ENCODE data around the gene DVL1.

The DVL1 gene

DNA sequence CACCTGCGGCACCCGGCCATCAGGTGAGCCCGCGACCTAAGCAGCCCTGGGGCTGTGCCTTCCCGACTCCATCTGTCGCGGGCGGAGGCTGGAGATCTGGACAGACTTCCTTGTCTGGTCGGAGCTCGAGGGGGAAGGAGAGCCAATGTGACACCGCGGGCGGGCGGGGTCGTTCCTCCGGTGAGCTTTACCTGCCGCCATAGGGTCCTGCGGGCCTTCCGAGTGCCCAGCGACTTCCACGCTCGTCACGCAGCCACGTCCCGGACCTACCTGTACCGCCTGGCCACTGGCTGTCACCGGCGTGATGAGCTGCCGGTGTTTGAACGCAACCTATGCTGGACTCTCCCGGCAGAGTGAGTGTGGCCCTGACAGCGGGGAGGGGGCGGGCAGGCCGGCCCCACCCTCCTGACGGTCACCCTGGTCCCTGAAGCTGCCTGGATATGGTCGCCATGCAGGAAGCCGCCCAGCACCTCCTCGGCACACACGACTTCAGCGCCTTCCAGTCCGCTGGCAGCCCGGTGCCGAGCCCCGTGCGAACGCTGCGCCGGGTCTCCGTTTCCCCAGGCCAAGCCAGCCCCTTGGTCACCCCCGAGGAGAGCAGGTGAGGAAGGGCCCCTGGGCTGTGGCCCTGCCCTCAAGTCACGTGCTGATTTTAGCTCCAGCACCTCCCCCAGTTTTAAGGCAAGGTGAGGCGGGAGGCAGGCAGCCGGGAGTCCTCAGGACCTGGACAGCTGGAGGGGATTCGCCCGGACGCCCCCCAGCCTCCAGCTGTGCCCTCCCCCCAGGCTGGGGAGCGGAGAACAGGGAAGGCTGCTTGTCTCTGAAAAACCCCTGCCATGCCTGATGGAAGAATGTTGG, 39.7 kb downstream of the DVL1 start:
- DNase-seq, result no peak

DNA sequence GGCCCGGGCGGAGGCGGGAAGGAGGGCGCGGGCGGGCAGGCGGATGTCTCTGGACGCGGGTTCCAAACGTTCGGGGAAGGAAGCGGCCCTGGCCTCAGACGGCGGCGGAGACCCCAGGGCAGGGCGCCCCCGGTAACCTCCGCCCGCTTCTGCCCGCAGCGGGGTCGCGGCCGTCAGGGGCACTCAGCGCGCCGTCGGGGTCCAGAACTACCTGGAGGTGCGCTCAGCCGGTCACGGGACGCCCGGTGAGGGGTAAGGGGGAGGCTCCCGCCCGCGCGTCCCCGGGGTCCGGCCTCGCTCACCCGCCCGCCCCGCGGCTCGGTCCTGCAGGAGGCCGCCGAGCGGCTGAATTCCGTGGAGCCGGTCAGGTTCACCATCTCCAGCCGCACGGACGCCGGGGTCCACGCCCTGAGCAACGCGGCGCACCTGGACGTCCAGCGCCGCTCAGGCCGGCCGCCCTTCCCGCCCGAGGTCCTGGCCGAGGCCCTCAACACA, 40.4 kb downstream of the DVL1 start:
- no peak for DNase-seq

DNA sequence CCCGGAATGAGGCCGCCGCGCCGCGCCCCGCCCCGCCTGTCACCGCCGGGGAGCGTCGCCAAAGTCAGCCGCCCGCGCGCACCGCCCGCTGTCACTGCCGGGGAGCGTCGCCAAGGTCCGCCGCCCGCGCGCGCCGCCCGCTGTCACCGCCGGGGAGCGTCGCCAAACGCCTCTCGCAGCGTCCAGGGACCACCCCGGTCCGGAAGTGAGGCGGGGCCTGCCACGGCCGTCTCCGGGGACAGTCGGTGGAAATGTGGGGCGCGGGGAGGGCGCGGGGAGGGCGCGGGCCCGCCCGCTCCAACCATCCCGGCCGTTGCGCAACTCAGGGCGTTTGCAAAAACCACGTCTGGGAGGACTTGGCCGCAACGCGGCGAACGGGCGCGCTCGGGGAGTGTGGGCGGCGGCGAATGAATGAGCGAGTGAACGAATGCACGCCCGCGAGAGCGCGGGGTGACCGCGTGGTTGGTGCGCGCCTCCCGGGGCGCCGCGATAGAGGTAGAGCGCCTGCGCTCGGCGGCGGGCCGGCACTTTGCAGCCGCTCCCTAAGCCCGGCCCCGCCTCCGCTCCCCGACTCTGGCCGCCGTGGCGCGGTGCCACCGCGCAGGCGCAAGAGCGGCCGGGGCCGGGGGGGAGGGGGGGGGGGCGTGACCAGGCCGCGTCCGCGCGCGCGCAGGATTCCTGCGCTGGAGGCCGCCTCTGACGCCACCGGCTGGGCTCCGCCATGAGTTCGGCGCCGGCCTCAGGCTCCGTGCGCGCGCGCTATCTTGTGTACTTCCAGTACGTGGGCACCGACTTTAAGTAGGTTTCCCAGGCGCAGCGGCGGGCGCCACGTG, 41.1 kb downstream of the DVL1 start, which contains the start of the genes ACAP3 and PUSL1:
TSS of gene ACAP3 (minus strand) at position 8 of the 833 bp plus-strand sequence. CDS start 115 bp downstream, outside the sequence.
TSS of gene PUSL1 (plus strand) at position 675 of the 833 bp plus-strand sequence. CDS start at position 722, 47 bp downstream.
- peak in 1 of 2 experiments; percentile 55 for DNase-seq

DNA sequence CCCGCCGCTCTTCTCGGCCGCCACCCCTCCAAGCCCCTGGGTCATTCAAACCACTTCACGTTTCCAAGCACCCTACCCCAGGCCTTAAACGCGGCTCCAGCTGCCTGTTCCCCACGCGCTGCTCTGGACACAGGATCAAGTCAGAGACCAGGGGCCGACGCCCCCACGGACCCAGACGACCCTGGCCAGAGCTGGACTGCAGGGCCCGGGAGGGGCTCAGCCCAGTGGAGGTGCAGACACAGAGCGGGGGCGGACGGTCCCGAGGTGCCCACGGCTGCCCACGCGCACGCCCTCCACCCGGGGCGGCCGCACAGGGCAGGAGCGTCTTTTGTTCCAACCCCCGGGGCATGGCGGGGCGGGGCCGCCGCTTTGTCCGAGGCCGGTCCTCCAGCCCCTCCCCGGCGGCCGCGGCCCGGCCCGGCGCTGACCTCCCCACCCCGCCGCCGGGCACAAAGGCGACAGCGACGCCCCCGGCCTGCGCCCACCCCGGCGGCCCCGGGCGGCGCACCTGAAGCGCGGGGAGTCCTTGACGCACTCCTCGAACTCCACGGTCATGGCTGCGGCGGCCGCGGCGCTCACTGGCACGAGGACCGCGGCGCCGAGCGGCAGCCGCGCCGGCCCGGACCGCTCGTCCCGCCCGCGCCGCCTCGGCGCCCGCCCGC, 41.8 kb downstream of the DVL1 start:
- DNase-seq, result no peak

DNA sequence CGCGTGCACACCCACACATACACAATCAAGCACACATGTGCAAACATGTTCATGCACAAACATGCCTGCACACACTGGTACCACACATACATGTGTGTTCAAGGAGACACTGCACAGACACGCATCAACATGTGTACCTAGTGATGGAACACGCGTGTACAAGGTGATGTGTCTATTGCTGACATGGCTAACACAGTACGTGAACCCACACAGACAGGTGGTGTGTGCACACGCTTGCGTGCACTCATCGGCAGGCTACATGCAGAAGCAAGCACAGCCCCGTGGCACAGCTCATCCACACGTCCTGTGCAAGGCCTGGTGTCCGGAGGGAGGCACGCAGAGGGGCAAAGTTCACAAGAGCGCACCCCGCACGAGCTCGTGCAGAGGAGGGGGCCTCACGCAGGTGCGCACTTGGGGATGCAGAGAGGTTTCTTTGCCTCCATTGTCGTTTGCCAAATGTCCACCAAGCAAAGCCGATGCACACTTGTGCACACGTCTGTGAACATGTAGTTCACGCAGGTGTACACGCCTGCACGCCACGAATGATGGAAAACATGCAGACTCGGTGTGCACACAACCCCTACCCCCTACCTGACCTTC, 42.5 kb downstream of the DVL1 start:
- DNase-seq, result no peak

DNA sequence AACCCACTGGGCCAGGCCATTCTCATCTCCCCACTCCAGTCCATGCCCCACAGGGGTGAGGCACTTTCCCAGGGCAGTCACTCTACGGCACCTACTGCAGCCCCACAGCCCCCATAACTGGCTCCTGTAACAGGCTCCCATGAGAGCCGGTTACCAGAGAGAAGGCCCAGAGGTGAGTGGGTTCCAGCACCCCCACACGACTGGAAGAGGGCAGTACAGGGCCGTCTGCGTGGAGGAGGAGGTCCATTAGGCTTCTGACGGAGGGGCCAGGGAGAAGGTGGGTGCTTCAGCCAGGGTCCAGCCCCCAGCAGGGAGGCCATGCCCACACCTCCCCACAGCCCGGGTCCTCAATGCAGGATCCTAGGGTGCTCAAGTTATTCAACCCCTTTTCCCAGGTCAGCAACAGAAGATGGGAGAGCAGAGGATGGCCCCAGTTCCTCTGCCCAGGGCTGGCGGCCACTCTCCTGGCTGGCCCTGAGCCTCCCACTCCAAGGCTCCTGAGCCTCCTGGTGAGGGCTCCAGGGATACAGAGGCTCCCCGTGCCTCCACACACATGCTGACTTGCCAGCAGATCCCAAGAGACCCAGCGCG, 43.1 kb downstream of the DVL1 start:
- no peak for DNase-seq

DNA sequence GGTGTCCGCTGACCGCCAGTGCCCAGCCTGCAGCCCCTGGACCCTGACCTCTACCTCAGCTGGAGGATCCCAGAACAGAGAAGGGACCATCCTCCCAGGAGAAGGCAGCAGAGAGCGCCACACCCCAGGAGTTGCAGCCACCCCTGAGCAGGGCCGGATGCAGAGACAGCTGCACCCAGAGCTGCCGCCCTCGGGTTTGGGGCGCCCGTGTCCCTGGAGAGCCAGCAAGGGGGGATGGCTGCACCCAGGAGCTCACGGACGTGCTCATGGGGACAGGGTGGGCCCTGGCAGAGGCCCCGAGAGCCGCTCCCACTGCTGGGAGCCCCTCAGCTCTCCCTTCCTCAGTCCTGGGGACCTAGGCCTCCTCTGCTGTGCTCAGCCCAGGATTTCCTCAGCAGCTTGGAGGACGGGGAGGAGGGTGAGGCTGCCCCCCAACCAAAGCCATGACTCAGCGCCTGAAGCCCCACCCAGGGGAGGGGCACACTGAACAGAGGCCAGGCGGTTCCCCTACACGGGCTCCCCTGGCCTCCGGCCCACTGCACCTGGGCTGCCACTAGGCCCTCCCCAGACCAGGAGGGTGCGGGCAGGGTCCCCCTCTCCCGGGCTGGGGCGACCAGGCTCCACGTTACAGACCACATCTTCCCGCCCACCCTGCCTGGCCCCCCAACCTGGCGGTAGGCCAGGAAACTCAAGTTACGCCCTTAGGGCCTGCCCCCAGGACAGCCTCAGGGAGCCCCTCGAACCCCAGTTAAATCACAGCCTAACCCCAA, 43.7 kb downstream of the DVL1 start:
- DNase-seq, result no peak

DNA sequence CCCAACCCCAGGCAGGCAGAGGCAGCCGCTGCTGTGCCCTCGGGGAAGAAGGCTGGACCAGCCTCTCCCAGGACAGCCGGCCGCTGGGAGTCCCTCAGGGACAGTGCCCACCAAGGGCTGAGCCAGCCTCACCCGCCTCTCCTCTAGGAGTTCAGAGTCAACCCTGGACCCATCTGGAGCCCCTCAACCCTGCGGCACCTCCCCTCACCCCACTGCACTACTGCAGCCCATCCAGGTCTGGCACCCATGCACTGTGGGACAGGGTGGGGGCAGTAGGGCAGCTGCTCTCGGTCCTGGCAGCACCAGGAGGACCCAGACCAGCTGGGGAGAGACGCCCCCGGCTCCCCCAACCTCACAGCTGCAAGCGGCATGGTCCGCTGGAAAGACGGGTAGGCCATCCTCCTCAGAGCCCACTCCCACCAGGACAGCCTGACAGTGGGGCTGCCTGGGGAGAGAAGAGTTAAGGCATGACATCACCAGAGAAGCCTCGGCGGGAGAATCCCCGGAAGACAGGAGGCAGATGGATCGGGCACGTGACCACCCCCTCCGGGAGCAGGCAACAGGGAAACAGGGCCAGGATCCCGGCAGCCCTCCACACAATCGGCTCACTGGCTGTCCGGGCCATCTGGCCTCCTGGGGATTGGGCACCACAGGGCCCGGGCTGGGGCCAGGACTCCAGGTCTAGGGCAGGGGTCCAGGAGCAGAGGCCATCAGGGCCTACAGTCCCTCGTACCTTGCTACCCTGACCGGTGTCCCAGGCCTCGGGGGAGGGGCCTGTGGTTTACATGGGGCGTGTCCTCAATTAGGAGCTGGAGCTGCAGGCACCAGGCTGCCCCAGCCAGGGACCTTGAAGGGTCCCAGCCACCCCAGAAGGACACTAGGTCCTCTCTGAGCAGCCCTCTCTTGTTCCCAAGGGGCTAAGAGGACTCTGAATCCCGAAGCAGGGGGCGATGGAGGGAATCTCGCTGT, 44.6 kb downstream of the DVL1 start:
- peak; percentile 48 to 77 for DNase-seq

DNA sequence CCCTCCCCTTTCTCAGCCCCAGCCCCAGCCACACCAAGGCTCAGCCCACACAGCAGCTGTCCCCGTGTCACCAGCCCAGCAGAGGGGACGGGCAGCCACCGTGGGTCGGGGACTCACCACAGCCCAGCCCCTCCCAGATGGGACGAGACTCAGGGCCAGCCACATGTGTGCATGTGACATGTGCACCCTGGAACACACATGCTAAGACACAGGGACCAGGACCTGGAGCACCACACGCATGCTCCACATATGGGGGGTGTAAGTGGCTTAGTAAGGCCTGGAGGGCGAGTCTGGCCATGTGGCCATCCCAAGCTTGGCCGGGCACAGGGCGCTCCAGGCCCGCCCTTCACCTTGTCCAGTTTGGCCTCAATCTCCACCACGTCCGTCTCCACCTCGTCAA, 45.5 kb downstream of the DVL1 start:
- DNase-seq, result no peak

DNA sequence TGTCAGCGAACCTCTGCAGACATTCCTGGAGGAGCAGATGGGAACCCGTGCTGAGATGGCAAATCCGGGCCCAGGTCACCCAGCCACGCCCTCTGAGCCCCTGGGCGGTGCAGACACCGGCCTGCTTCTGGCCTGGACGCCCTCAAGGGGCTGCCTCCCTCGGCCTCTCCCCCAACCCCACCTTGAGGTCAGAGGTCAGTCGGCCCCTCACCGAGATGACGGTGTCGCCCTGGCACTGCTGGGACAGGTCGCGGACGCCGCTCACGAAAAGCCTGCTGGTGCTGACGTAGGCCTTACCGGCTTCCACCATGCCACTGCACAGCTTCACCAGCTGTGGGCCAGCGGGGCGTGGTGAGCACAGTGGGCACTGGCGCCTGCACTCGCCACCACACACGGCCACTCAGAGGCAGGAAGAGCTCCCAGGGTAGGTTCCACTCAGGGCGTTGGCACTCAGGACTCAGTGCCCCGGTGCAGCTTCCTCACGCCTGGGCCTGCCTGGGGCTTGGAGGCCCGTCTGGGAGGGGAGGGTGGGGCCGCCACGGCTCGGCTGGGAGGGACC, 46.2 kb downstream of the DVL1 start:
- no peak for DNase-seq

DNA sequence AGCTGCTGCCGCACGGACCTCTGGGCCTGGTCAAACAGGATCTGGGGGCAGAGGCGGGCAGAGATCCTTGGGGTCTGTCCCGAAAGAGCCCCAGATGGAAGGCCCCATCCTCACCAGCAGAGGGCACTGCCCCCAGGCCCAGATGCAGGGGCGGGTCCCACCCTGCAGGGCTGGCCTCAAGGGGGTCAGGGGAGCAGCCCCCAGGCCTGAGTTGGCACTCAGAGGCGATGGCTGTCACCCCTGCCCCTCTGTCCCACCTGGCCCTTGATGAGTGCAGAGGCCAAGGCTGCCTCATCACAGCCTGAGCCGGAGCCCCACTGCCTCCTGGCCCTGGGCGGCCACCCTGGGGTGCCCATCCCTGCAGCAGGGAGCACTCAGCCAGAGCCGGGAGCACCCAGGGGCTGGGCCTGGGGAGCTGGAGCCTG, 47.2 kb downstream of the DVL1 start:
- no peak for DNase-seq

DNA sequence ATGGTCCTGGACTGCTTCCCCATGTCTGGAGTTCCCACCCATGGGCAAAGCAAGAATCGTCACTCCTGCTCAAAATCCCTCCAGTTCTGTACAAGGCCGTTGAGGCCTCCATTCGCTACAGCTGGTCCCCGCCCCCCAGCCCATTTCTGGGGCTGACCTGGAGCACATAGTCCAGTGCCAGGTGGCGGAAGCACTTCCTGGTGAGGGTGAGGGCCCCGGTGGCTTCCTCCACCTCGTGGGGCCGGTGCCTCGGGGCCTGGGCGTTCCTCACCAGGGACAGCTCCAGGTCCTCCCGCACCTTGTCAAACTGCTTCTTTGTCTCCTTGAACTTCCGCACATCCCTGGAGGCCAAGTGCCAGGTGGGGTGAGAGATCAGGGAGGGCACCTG, 48.9 kb downstream of the DVL1 start:
- DNase-seq, result no peak

DNA sequence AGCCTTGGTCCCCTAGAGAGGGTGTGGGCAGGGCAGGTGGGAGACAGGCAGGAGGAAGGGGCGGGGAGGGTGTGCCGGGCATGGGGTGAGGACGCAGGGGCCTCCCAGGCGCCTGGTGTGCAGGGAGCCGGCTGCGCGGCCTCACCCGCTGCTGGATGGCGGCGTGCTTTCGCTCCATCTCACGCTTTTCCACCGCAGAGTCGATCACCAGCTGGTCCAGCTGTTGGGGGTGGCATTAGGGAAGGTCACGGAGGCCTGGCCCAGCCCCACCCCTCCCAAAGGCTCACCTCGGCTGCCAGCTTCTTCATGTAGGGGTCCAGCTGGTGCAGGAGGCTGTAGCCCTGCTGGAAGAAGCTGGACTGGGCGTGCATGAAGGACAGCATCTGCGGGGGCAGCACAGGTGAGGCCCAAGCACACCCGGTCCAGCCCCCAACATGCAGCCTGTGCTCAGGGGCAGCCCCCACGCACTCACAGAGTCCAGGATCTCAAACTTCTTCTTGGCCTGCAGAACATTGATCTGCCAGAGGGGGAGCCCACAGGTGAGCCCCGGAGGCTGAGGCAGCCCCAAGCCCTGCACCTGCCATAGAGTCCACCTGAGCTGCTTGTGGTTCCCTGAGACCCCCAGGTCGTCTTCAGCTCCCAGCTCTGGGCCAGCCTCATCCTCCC, 49.4 kb downstream of the DVL1 start:
- no peak for DNase-seq

DNA sequence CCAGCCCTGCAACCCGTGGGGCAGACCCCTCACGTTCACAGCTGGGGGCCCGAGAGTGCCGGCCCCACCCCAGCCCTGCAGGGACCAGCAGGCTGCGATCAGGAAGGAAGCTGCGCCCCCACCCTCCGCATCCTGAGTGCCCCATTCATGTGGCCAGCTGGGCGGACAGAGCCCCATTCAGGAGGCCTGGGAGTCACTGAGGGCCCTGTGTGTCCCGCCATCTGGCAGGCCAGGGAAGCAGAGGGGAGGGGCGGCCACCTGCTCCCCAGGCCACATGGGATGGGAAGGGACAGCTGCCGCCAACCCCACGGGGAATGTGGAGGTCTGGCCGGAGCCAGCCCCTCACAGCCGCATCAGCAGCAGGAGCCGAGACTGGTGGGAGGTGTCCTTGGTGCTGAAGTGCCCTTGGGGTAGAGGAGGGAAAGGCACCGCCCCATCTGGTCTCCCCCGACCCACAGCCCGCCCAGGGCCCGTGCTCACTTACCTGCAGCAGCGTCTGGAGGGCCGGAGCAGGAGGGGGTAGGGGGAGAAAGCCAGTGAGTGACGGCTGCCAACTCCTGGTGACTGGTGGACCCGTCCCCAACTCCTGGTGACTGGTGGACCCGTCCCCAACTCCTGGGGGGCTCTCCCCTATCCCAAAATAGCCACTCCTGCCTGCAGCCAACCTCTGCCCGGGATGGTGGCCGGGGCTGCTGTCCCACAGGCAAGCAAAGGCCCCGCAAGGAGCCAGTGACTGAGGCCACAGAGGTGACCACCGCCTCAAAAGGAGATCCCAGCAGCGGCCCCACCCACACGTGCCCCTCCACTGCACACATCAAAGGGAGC, 50.1 kb downstream of the DVL1 start:
- DNase-seq, result peak in 1 of 2 experiments; percentile 31

DNA sequence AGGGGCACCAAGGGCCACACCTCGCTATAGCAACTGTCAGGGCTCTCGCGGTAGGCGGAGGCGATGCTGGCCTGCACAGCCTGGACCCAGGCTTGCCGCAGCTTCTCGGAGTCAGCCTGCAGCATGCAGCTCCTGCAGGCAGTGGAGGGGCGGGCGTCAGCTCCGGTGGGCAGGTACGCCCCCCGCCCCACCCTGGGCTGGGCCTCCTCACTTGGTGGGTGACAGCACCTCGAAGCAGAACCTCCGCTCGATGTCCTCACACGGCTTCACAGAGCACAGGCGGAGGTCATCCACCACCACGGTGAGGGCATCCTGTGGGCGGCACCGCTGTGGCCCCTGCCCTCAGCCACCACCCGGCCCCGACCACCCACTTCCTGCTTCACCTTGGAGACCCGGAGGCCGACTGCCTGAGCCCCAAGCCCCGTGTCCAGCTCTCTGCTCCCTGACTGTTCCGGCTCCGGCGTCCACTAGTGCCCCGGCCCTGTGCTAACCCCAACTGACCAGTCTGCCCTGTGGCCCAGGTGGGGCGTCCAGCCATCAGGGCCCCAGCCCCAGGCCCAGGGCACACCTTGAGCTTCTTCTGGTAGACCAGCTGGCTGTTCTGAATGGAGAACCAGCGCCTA, 51.3 kb downstream of the DVL1 start:
- DNase-seq, result no peak

DNA sequence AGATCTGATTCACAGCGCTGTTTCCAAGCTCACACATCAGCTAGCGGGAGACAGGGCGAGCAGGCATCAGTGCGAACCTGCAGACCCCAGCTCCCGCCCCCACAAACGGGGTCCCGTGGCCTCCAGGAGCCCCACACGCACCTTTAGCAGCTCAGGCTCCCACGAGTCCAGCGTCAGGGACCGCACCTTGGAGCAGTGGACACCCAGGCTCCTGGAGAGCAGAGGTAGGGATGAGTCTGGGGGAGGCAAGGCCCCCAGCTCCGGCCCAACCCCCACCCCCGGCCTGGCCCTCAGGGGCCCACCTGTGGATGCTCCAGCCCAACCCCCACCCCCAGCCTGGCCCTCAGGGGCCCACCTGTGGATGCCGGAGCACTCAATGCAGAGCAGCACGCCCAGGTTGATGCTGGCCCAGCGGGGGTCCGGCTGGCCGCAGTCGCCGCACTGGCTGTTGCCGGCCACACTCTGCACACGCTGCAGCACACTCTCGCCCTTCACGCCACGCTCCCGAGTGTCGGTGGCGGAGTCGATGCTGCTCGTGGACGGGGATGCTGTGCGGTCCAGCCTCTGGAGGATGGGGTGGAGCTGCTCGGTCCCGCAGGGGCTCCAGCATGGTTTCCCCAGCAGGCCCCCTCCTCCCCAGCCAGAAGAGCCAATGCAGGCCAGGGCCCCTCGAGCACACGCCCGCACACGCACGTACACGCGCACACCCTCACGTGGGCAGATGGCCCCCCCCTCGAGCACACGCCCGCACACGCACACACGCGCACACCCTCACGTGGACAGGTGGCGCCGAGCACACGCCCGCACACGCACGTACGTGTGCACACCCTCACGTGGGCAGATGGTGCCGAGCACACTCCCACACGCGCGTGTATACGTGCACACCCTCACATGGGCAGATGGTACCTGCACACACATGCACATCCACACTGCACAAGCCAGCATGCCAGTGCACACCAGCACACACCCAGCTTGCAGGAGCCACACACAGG, 52.9 kb downstream of the DVL1 start:
- DNase-seq, result no peak
